ENCODE results near the gene BRMS1.
A peak's percentile ranks its signal among the peaks of the same experiment; 100 is the strongest.

Gene BRMS1

DNA sequence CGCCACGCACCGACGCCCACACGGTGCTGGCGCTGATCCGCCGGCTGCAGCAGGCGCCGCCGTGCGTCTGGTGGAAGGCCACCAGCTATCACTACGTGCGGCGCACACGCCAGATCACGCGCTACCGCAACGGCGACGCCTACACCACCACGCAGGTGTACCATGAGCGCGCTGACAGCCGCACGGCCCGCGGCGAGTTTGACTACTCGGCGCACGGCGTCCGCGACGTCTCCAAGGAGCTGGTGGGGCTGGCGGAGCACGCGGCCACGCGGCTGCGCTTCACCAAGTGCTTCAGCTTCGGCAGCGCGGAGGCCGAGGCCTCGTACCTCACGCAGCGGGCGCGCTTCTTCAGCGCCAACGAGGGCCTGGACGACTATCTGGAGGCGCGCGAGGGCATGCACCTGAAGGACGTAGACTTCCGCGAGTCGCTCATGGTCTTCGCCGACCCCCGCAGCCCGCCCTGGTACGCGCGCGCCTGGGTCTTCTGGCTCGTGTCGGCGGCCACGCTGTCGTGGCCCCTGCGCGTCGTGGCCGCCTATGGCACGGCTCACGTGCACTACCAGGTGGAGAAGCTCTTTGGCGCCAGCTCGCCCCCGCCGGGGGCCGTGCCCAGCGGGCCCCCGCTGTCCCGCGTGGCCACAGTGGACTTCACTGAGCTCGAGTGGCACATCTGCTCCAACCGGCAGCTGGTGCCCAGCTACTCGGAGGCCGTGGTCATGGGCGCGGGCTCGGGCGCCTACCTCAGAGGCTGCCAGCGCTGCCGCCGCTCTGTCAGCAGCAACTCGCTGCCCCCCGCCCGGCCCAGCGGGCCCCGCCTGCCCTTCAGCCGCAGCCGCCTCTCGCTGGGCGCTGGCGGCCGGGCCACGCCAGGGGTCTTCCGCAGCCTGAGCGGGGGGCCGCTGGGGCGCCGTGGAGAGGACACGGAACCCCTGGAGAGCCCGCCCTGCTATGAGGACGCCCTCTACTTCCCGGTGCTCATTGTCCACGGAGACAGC is 50.0 kb downstream of the BRMS1 start:
- DNase-seq = no peak

- DNase-seq = no peak
Measured at GRCh38 chr11:66293777-66294625, 50.9 kb downstream of the BRMS1 start.

DNA sequence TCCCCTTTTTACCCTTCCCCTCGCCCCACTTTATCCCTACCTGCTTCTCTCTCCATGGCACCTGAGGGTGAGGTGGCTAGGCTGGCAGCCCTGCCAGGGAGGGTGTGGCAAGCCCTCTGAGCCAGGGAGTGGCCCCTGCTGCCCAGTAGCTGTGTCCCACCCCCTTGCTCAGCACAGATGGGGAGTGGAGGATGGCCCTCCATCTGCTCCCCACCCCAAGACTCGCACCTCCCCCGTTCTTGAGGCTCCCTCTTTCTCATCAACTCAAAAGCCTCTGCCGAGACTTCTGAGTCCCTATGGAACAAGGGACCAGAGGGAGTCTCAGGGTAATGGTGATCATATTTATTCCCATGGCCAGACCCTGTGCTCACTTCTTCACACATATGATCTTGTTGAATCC is 51.6 kb downstream of the BRMS1 start:
- no peak for DNase-seq

- DNase-seq = no peak
Measured at GRCh38 chr11:66292543-66293332, 52.2 kb downstream of the BRMS1 start.

GRCh38 chr11:66291706-66292542 is 53.0 kb downstream of the BRMS1 start, which contains the start of gene TMEM151A:
TSS of gene TMEM151A (plus strand) at chr11:66291894. CDS start at chr11:66292014, 120 bp downstream.
- no peak for DNase-seq

GRCh38 chr11:66291303-66291705 is 53.6 kb downstream of the BRMS1 start:
- no peak for DNase-seq

DNA sequence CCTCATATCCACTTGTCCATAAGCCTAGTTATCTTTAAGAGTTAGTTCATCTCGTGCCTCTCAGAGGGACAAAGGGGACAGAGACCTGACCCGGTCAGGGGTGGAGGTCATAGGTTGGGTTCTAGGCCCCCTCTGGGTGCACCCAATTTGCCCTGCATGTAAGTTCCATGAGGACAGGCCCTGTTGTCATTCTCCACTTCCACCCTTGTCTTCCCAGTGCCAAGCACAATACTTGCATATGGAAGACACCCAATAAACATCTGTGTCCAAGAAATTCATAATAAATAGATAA is 54.6 kb downstream of the BRMS1 start:
- DNase-seq = no peak

GRCh38 chr11:66289548-66290329 is 55.2 kb downstream of the BRMS1 start:
- DNase-seq = peak; percentile 67

DNA sequence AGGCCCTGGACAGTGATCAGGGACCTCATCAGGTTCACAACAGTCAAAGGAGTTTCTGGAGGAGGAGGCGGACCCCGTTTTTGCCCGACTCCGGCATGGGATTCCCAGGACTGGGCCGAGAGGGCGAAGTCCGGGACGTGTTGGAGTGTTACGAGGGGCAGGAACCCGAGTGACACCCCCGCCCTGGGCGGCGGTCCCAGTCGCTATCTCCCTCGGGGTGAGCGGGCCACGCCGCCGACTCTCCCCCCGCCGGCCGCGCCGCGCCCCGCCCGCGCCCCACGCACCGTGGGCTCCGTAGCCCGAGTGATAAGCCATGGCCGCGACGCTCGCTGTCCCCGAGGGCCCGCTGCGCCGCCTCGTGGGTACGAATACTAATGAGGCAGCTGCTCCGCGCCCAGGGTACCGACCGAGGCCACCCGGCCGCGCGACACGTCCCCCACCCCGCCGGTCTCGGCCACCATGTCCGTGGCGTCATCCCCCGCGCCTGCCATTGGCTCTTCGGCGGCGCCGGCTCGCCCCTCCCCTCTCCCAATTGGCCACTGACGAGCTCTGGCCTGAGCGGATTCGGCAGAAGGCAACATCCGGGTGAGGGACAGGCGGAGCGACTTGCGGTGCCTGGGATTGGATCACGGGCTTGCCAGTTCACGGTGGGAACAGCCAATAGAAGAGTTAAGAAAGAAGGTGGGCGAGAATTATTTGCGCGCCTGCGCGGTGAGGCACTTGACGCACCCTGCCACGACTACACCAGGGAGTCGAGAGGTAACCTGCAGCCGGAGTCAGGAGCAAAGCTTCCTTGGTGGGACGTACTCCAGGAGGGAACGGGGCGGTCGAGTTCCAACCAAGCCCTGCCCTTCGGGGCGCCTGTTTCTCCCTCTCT is 56.0 kb downstream of the BRMS1 start, which contains the start of gene YIF1A:
YIF1A (minus strand) TSS at position 473 of the 877 bp plus-strand sequence; CDS start at position 315, 158 bp downstream.
- DNase-seq = peak; percentile 97

- no peak for DNase-seq
Measured at GRCh38 chr11:66287889-66288670, 56.8 kb downstream of the BRMS1 start.

Data from NCI-H748 treated with DMSO at 0.1 percent for 48 hours (cell line).